HCT116 (cell line): ENCODE results near the gene TGM6. TPM values are rescaled to one million over a fixed set of nuclear protein-coding genes. Genes with fewer than 3 reads are reported as not detected.

Experiments
- ATAC-seq: fragments of 200-7000 bp; cut with Tn5 transposase; 2 replicates; pipeline ENCODE4 v1.9.1; 2020; ENCODE audit warnings: mild to moderate bottlenecking, moderate library complexity
- BruUV-seq: library from RNA; stranded (reverse); fragments of 400-500 nt; replicated peaks from 2 replicates; lab custom pipeline; 2021; lab: Mats Ljungman, UMichigan
- CTCF ChIA-PET: fragments of 300-600 bp; sonication (Branson Sonifier 250); formaldehyde crosslinking; loops from one replicate; lab custom pipeline; 2021; ENCODE audit warnings: antibody characterized with exemption; lab: Charles Lee
- POLR2A ChIA-PET: fragments of 300-600, 350-600 bp; sonication (Branson Sonifier 250); formaldehyde crosslinking; loops from one replicate; lab custom pipeline; 2021; ENCODE audit warnings: antibody characterized with exemption; lab: Charles Lee
- RAD21 ChIA-PET, 2 experiments: fragments of 300-600 bp; sonication (Branson Sonifier 250); formaldehyde crosslinking; loops; one replicate each; lab custom pipeline; 2023; ENCODE audit warnings: low total read pairs in 2 of 2; ENCODE audit not compliant: uncharacterized antibody in 2 of 2, unreplicated experiment in 2 of 2, low non-redundant PET in 1 of 2; lab: Charles Lee
- DNase-seq: peaks from one replicate; pipeline ENCODE4 v3.0.0-alpha.2; 2010; ENCODE audit warnings: low read depth, low spot score
- H2AFZ ChIP-seq: fragments of 200-600 bp; shearing (Covaris generic), sonication (generic); 2 replicates; pipeline ENCODE4 v1.6.1; 2017; ENCODE audit warnings: low read depth, mixed run types, mixed read lengths, antibody characterized with exemption, low read length; ENCODE audit not compliant: poor library complexity, severe bottlenecking
- H3K27ac ChIP-seq: 2 replicates; pipeline ENCODE4 v1.5.1; 2012; ENCODE audit warnings: low read depth, low read length
- H3K27me3 ChIP-seq: fragments of 200-600 bp; sonication (generic); 2 replicates; pipeline ENCODE4 v1.6.1; 2016; ENCODE audit warnings: mixed run types, low read length, mixed read lengths; ENCODE audit not compliant: insufficient read depth
- H3K36me3 ChIP-seq, 2 experiments: fragments of 200-500 bp in 1 of 2; fragments of 200-600 bp in 1 of 2; sonication (Bioruptor generic) in 1 of 2; sonication (generic) in 1 of 2; 2 replicates each; pipeline versions ENCODE4 v1.5.1 to v1.6.1; 2014 to 2016; ENCODE audit warnings: low read length in 2 of 2, inconsistent platforms in 1 of 2, mixed read lengths in 1 of 2, mixed run types in 1 of 2; ENCODE audit not compliant: insufficient read depth in 2 of 2, control insufficient read depth in 1 of 2
- H3K4me1 ChIP-seq, 2 experiments: fragments of 200-600 bp in 1 of 2; sonication (generic) in 1 of 2; 2 replicates each; pipeline versions ENCODE4 v1.5.1 to v1.6.1; 2012 to 2017; ENCODE audit warnings: low read length in 2 of 2, inconsistent platforms in 1 of 2, mild to moderate bottlenecking in 1 of 2, mixed read lengths in 1 of 2, mixed run types in 1 of 2, moderate library complexity in 1 of 2; ENCODE audit not compliant: insufficient read depth in 2 of 2, control insufficient read depth in 1 of 2
- H3K4me2 ChIP-seq: fragments of 200-600 bp; sonication (generic); 2 replicates; pipeline ENCODE4 v1.6.1; 2017; ENCODE audit warnings: mixed run types, low read length, mixed read lengths
- H3K4me3 ChIP-seq, 2 experiments: fragments of 200-600 bp in 1 of 2; sonication (generic) in 1 of 2; replicated peaks in 1 of 2; 2 replicates each; pipeline ENCODE4 v1.5.1; 2011 to 2016; ENCODE audit warnings: low read length in 2 of 2, control low read depth in 1 of 2, low read depth in 1 of 2, mild to moderate bottlenecking in 1 of 2, mixed read lengths in 1 of 2, mixed run types in 1 of 2
- H3K79me2 ChIP-seq: fragments of 200-600 bp; sonication (generic); 2 replicates; pipeline ENCODE4 v1.6.1; 2017; ENCODE audit warnings: mild to moderate bottlenecking, mixed run types, low read length, moderate library complexity, mixed read lengths; ENCODE audit not compliant: insufficient read depth
- H3K9ac ChIP-seq: fragments of 200-600 bp; sonication (generic); 2 replicates; pipeline ENCODE4 v1.6.1; 2016; ENCODE audit warnings: low read length, mixed read lengths
- H3K9me2 ChIP-seq: fragments of 200-600 bp; sonication (generic), shearing (Covaris generic); 2 replicates; pipeline ENCODE4 v1.6.1; 2017; ENCODE audit warnings: mixed run types, mild to moderate bottlenecking, moderate library complexity; ENCODE audit not compliant: insufficient read depth
- H3K9me3 ChIP-seq, 2 experiments: fragments of 200-500 bp in 1 of 2; fragments of 200-600 bp in 1 of 2; sonication (Bioruptor generic) in 1 of 2; sonication (generic) in 1 of 2; 2 replicates each; pipeline ENCODE4 v1.6.1; 2014 to 2017; ENCODE audit warnings: low read length in 2 of 2, mixed read lengths in 2 of 2, inconsistent platforms in 1 of 2, low read depth in 1 of 2, mild to moderate bottlenecking in 1 of 2, mixed run types in 1 of 2, moderate library complexity in 1 of 2; ENCODE audit not compliant: control insufficient read depth in 1 of 2, insufficient read depth in 1 of 2
- H4K20me1 ChIP-seq: fragments of 200-600 bp; sonication (generic), shearing (Covaris generic); 2 replicates; pipeline ENCODE4 v1.6.1; 2017; ENCODE audit warnings: mixed run types, mild to moderate bottlenecking, moderate library complexity; ENCODE audit not compliant: insufficient read depth
- ATF3 ChIP-seq: IDR thresholded peaks from 2 replicates; pipeline ENCODE4 v1.6.1; 2012
- CBX3 ChIP-seq: IDR thresholded peaks from 2 replicates; pipeline ENCODE4 v1.6.1; 2012; ENCODE audit warnings: low read depth
- CTCF ChIP-seq, 3 experiments: fragments of 200-600 bp in 1 of 3; sonication (generic) in 1 of 3; IDR thresholded peaks in 2 of 3; conservative IDR thresholded peaks in 1 of 3; 2 replicates each; pipeline ENCODE4 v1.5.1; 2012 to 2017; ENCODE audit warnings: low read depth in 2 of 3, low read length in 2 of 3, antibody characterized with exemption in 1 of 3, borderline replicate concordance in 1 of 3, control low read depth in 1 of 3, mild to moderate bottlenecking in 1 of 3, mixed read lengths in 1 of 3, mixed run types in 1 of 3, moderate library complexity in 1 of 3; ENCODE audit not compliant: insufficient read depth in 1 of 3
- EGR1 ChIP-seq: IDR thresholded peaks from 2 replicates; pipeline ENCODE4 v1.6.1; 2012; ENCODE audit warnings: low read depth
- EZH2phosphoT487 ChIP-seq: fragments of 200-600 bp; IDR thresholded peaks from 2 replicates; pipeline ENCODE4 v1.6.1; 2018; ENCODE audit warnings: antibody characterized with exemption, borderline replicate concordance
- FOSL1 ChIP-seq: IDR thresholded peaks from 2 replicates; pipeline ENCODE4 v1.6.1; 2012; ENCODE audit warnings: low read depth
- JUND ChIP-seq: IDR thresholded peaks from 2 replicates; pipeline ENCODE4 v1.6.1; 2012
- POLR2AphosphoS5 ChIP-seq: IDR thresholded peaks from 2 replicates; pipeline ENCODE4 v1.6.1; 2011; ENCODE audit warnings: mild to moderate bottlenecking, low read depth, low read length, moderate library complexity
- SIN3A ChIP-seq: IDR thresholded peaks from 2 replicates; pipeline ENCODE4 v1.6.1; 2012; ENCODE audit warnings: low read depth
- SP1 ChIP-seq: IDR thresholded peaks from 2 replicates; pipeline ENCODE4 v1.6.1; 2012; ENCODE audit warnings: low read depth
- SRF ChIP-seq: IDR thresholded peaks from 2 replicates; pipeline ENCODE4 v1.6.1; 2012; ENCODE audit warnings: low read depth
- YY1 ChIP-seq: IDR thresholded peaks from 2 replicates; pipeline ENCODE4 v1.6.1; 2011; ENCODE audit warnings: low read length, low read depth, moderate library complexity, mild to moderate bottlenecking; ENCODE audit not compliant: insufficient replicate concordance; ENCODE audit errors: extremely low read depth
- ZFX ChIP-seq: fragments of 450-650 bp; IDR thresholded peaks from 2 replicates; pipeline ENCODE4 v1.6.1; 2017
- intact Hi-C: fragments of 100-400 bp; cut with micrococcal nuclease; formaldehyde crosslinking; loops from 2 replicates; pipeline ENCODE4 v1.10.0; 2022
- total RNA-seq: library from RNA; stranded (reverse); gene quantifications from one replicate; pipeline ENCODE4 v1.2.1, GENCODE V29; 2021; ENCODE audit not compliant: unreplicated experiment

The TGM6 gene
- total RNA-seq, 1 experiment from 2014 or later = not detected

- intact Hi-C loops = no loop called here
- H3K79me2 ChIP-seq = no peaks in the 10 kb centered on the region
- no peaks in the 10 kb centered on the region for H3K9me2 ChIP-seq
- ATAC-seq = peak; percentile 65
- no TSS peak for BruUV-seq
- H3K27me3 ChIP-seq = no peaks in the 10 kb centered on the region
- H3K4me1 ChIP-seq = no peaks in the 10 kb centered on the region
- H3K27ac ChIP-seq = no peak overlapping the region
- no peak overlapping the region for H3K4me3 ChIP-seq
- RAD21 ChIA-PET = no interaction called here
- H2AFZ ChIP-seq = no peak overlapping the region
- TF ChIP-seq ZFX (no peak), ATF3 (no peak), CTCF (IDR thresholded peaks at IDR 0.05 in 2 of 3, conservative IDR thresholded peaks at IDR 0.05 in 1 of 3; ENCODE audit: borderline replicate concordance in 1 of 3, insufficient read depth in 1 of 3, low read depth in 2 of 3, low read length in 2 of 3) (peak in 2 of 3 experiments; percentile 39 to 42; a peak in 4 of 6 replicates), CBX3 (no peak), EGR1 (no peak)
- TF ChIP-seq, all 23 proteins: peak for 1
- H3K9ac ChIP-seq = no peak overlapping the region
- POLR2A ChIA-PET = no interaction called here
- no peaks in the 10 kb centered on the region for H3K36me3 ChIP-seq
- no peaks in the 10 kb centered on the region for H4K20me1 ChIP-seq
- CTCF ChIA-PET = interaction anchor here (1.2 kb wide), 1 partner anchor 10 kb away, joined by 3 read pairs; no protein-coding TSS in a partner anchor
- H3K9me3 ChIP-seq = peaks cover 0 to 6% of the 10 kb centered on the region in 2 experiments; a peak in 1 of 4 replicates
- no peak for DNase-seq
- H3K4me2 ChIP-seq = no peak overlapping the region
These were observed 17.0 kb downstream of the TGM6 start for GRCh38 chr20:2397595-2398145.

- no peaks in the 10 kb centered on the region for H3K27me3 ChIP-seq
- H3K4me2 ChIP-seq = no peak overlapping the region
- H3K9me2 ChIP-seq = no peaks in the 10 kb centered on the region
- no peaks in the 10 kb centered on the region for H3K79me2 ChIP-seq
- DNase-seq (no peak), ATAC-seq (no peak)
- ChIA-PET POLR2A (no interaction called here), CTCF (interaction anchor here (1.2 kb wide), 1 partner anchor 11 kb away, joined by 3 read pairs; no protein-coding TSS in a partner anchor), RAD21 (no interaction called here)
- BruUV-seq = no TSS peak
- no peaks in the 10 kb centered on the region for H3K36me3 ChIP-seq
- H2AFZ ChIP-seq = no peak overlapping the region
- no peaks in the 10 kb centered on the region for H3K4me1 ChIP-seq
- H3K27ac ChIP-seq = no peak overlapping the region
- peaks cover 0 to 6% of the 10 kb centered on the region in 2 experiments; a peak in 1 of 4 replicates for H3K9me3 ChIP-seq
- intact Hi-C loops = no loop called here
- H4K20me1 ChIP-seq = no peaks in the 10 kb centered on the region
- H3K4me3 ChIP-seq = no peak overlapping the region
- H3K9ac ChIP-seq = no peak overlapping the region
- no peak for TF ChIP-seq SP1
- TF ChIP-seq ATF3 = no peak
- no peak for TF ChIP-seq YY1
- no peak for TF ChIP-seq CBX3
- no peak for TF ChIP-seq SIN3A
- no peak for TF ChIP-seq ZFX
- TF ChIP-seq EZH2phosphoT487 = no peak
- no peak for TF ChIP-seq JUND
- no peak for TF ChIP-seq SRF
- no peak for TF ChIP-seq EGR1
- TF ChIP-seq FOSL1 = no peak
- TF ChIP-seq CTCF (IDR thresholded peaks at IDR 0.05 in 2 of 3, conservative IDR thresholded peaks at IDR 0.05 in 1 of 3; ENCODE audit: borderline replicate concordance in 1 of 3, insufficient read depth in 1 of 3, low read depth in 2 of 3, low read length in 2 of 3) = no peak
- TF ChIP-seq POLR2AphosphoS5 = no peak
These were observed 17.7 kb downstream of the TGM6 start for GRCh38 chr20:2398449-2398848.
